Measurements from ENCODE around the gene MID1.

DNA sequence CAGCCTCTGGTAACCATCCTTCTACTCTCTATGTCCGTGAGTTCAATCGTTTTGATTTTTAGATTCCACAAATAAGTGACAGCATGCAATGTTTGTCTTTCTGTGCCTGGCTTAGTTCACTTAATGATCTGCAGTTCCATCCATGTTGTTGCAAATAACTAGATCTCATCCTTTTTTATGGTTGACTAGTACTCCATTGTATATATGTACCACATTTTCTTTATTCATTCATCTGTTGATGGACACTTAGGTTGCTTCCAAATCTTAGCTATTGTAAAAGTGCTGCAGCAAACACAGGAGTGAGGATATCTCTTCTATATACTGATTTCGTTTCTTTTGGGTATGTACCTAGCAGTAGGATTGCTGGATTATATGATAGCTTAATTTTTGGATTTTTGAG lies 140.9 kb downstream of the MID1 start:
- TF ChIP-seq, protein P1, sequence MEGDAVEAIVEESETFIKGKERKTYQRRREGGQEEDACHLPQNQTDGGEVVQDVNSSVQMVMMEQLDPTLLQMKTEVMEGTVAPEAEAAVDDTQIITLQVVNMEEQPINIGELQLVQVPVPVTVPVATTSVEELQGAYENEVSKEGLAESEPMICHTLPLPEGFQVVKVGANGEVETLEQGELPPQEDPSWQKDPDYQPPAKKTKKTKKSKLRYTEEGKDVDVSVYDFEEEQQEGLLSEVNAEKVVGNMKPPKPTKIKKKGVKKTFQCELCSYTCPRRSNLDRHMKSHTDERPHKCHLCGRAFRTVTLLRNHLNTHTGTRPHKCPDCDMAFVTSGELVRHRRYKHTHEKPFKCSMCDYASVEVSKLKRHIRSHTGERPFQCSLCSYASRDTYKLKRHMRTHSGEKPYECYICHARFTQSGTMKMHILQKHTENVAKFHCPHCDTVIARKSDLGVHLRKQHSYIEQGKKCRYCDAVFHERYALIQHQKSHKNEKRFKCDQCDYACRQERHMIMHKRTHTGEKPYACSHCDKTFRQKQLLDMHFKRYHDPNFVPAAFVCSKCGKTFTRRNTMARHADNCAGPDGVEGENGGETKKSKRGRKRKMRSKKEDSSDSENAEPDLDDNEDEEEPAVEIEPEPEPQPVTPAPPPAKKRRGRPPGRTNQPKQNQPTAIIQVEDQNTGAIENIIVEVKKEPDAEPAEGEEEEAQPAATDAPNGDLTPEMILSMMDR (IDR thresholded peaks at IDR 0.05) = no peak
- no peak for TF ChIP-seq POLR2A (IDR thresholded peaks at IDR 0.05)

Measured in Peyer's patch (tissue), 4 donors.